Endothelial cell of umbilical vein (primary cell): ENCODE measurements around the gene CDK17. TPM values are rescaled to one million over a fixed set of nuclear protein-coding genes. Genes with fewer than 3 reads are reported as not detected.

Experiments used
- BruUV-seq: library from RNA; stranded (reverse); fragments of 400-500 nt; replicated peaks from 2 replicates; lab custom pipeline; 2021; lab: Mats Ljungman, UMichigan
- CTCF ChIA-PET: fragments of 300-600, 350-600 bp; sonication (Branson Sonifier 250); formaldehyde crosslinking; loops from one replicate; lab custom pipeline; 2021; ENCODE audit warnings: antibody characterized with exemption, inconsistent platforms; lab: Charles Lee
- POLR2A ChIA-PET: fragments of 300-600, 350-600 bp; sonication (Branson Sonifier 250); formaldehyde crosslinking; loops from one replicate; lab custom pipeline; 2021; ENCODE audit warnings: antibody characterized with exemption, inconsistent platforms; lab: Charles Lee
- DNase-seq: peaks from one replicate; pipeline ENCODE4 v3.0.0-alpha.2; 2011; ENCODE audit warnings: low read depth, low spot score
- FAIRE-seq: peaks from 2 replicates; lab custom pipeline; 2011; peaks lifted over from hg19 to GRCh38; lab: Jason Lieb, UNC
- H2AFZ ChIP-seq: 2 replicates; pipeline ENCODE4 v1.6.0; 2012; ENCODE audit warnings: low read depth, low read length, control low read depth, inconsistent platforms
- H3K27ac ChIP-seq: 2 replicates; pipeline ENCODE4 v1.5.1; 2011; ENCODE audit warnings: low read depth, mild to moderate bottlenecking, control low read depth, low read length, moderate library complexity; ENCODE audit not compliant: insufficient read depth
- H3K27me3 ChIP-seq, 2 experiments: 2 replicates each; pipeline versions ENCODE4 v1.6.0 to v1.6.1; 2011; ENCODE audit warnings: low read length in 2 of 2, mixed read lengths in 1 of 2; ENCODE audit not compliant: control insufficient read depth in 2 of 2, insufficient read depth in 2 of 2
- H3K36me3 ChIP-seq, 2 experiments: 2 replicates in 1 of 2; 3 replicates in 1 of 2; pipeline ENCODE4 v1.5.1; 2011; ENCODE audit warnings: low read length in 2 of 2, mild to moderate bottlenecking in 1 of 2, moderate library complexity in 1 of 2; ENCODE audit not compliant: control insufficient read depth in 2 of 2, insufficient read depth in 2 of 2; ENCODE audit errors: extremely low read depth in 1 of 2
- H3K4me1 ChIP-seq: 3 replicates; pipeline ENCODE4 v1.5.1; 2011; ENCODE audit warnings: mild to moderate bottlenecking, low read length; ENCODE audit not compliant: control insufficient read depth, insufficient read depth; ENCODE audit errors: extremely low read depth
- H3K4me2 ChIP-seq: 2 replicates; pipeline ENCODE4 v1.6.1; 2011; ENCODE audit warnings: low read length, control low read depth, mixed read lengths; ENCODE audit not compliant: insufficient read depth
- H3K4me3 ChIP-seq, 3 experiments: fragments of 200-600 bp in 1 of 3; sonication (generic), shearing (Covaris generic) in 1 of 3; replicated peaks in 1 of 3; 2 replicates each; pipeline ENCODE4 v1.5.1; 2011 to 2016; ENCODE audit warnings: control low read depth in 3 of 3, low read length in 3 of 3, mild to moderate bottlenecking in 2 of 3, inconsistent platforms in 1 of 3, low read depth in 1 of 3, moderate library complexity in 1 of 3; ENCODE audit not compliant: insufficient read depth in 1 of 3
- H3K79me2 ChIP-seq: 2 replicates; pipeline ENCODE4 v1.6.0; 2012; ENCODE audit warnings: low read length, inconsistent platforms; ENCODE audit not compliant: control insufficient read depth, insufficient read depth
- H3K9ac ChIP-seq: replicated peaks from 2 replicates; pipeline ENCODE3; 2011; ENCODE audit warnings: low read length, control low read depth; ENCODE audit not compliant: insufficient read depth; ENCODE audit errors: extremely low read depth
- H3K9me1 ChIP-seq: replicated peaks from 3 replicates; pipeline ENCODE4 v1.6.0; 2011; ENCODE audit warnings: mild to moderate bottlenecking, low read length; ENCODE audit not compliant: control insufficient read depth, insufficient read depth; ENCODE audit errors: extremely low read depth
- H3K9me3 ChIP-seq: replicated peaks from 2 replicates; pipeline ENCODE4 v1.5.1; 2012; ENCODE audit warnings: low read length, inconsistent platforms; ENCODE audit not compliant: control insufficient read depth, insufficient read depth
- H4K20me1 ChIP-seq: replicated peaks from 2 replicates; pipeline ENCODE3; 2011; ENCODE audit warnings: mild to moderate bottlenecking, low read length; ENCODE audit not compliant: control insufficient read depth, insufficient read depth; ENCODE audit errors: extremely low read depth
- FOS ChIP-seq: IDR thresholded peaks from 2 replicates; pipeline ENCODE4 v1.6.1; 2011; ENCODE audit warnings: mild to moderate bottlenecking, low read length, moderate library complexity, borderline replicate concordance; ENCODE audit not compliant: insufficient read depth
- GATA2 ChIP-seq: IDR thresholded peaks from 2 replicates; pipeline ENCODE4 v1.7.0; 2011; ENCODE audit warnings: low read depth, mild to moderate bottlenecking, moderate library complexity, mixed read lengths, low read length; ENCODE audit not compliant: insufficient read length, insufficient read depth
- JUN ChIP-seq: IDR thresholded peaks from 2 replicates; pipeline ENCODE4 v1.6.1; 2011; ENCODE audit warnings: borderline replicate concordance, low read depth; ENCODE audit not compliant: insufficient read length, insufficient read depth
- MYC ChIP-seq: IDR thresholded peaks from one replicate; pipeline ENCODE4 v1.6.1; 2011; ENCODE audit warnings: mild to moderate bottlenecking, low read depth, low read length
- POLR2A ChIP-seq: IDR thresholded peaks from 2 replicates; pipeline ENCODE4 v1.6.1; 2012; ENCODE audit warnings: low read depth, mild to moderate bottlenecking, control low read depth, low read length
- POLR2AphosphoS5 ChIP-seq: IDR thresholded peaks from 2 replicates; pipeline ENCODE4 v1.6.1; 2012; ENCODE audit warnings: low read depth, mild to moderate bottlenecking, control low read depth, low read length, moderate library complexity; ENCODE audit not compliant: insufficient read depth
- dilution Hi-C: fragments of 300-500 bp; cut with MboI; formaldehyde crosslinking; loops from one replicate; pipeline ENCODE4 v1.15.0; 2019; ENCODE audit warnings: low sequenced_read_pairs; ENCODE audit not compliant: extremely low pct_ligation_motif_present
- intact Hi-C: fragments of 100-400 bp; cut with micrococcal nuclease; formaldehyde crosslinking; loops from one replicate; pipeline ENCODE4 v1.10.0; 2022
- polyA plus RNA-seq, 4 experiments: library from polyadenylated mRNA; depleted of rRNA in 3 of 4; stranded (reverse) in 3 of 4; unstranded in 1 of 4; fragments of >200 nt; gene quantifications; 2 replicates each; pipeline versions ENCODE4 v1.2.1 to v1.2.3, GENCODE V29; 2011 to 2012; ENCODE audit warnings: missing spikeins in 1 of 4
- total RNA-seq: library from RNA; stranded (reverse); gene quantifications from 2 replicates; pipeline ENCODE4 v1.2.3, GENCODE V29; 2021
- TF ChIP-seq, protein P1 (sequence below), 2 donors: IDR thresholded peaks; 1 replicate in 1 of 2; 2 replicates in 1 of 2; pipeline ENCODE4 v1.5.1; 2011; ENCODE audit warnings: low read length in 2 of 2, mild to moderate bottlenecking in 2 of 2, moderate library complexity in 2 of 2, control low read depth in 1 of 2, inconsistent platforms in 1 of 2, low read depth in 1 of 2; ENCODE audit not compliant: insufficient read depth in 1 of 2; ENCODE audit errors: extremely low read depth in 1 of 2

CDK17 gene
- total and polyA plus RNA-seq, 2 donors (not counting 3 experiments of a cell fraction or from before 2014, with no cell fraction given), result 61.1 to 176 TPM

DNA sequence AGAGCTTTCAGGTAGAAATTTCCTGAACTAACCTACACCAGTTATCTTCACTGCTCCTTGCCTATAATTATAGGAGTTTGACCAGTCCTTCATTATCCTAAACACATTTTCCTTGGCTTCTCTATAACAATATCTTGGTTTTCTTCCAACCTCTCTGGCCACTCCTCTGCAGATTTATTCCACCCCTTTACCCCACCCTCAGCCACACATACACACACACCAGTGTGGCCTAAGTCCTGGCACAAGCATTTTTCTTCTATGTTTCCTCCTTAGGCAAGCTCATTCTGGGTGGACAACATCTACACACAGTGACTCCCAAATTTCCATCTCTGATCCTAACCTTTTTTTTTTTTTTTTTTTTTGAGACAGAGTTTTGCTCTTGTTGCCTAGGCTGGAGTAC is 25.1 kb downstream of the CDK17 start:
- Histone ChIP-seq H3K79me2 (peaks cover 99% of the 10 kb centered on the region), H3K4me2 (peak overlapping the region; percentile 28), H3K4me3 (no peak overlapping the region), H2AFZ (no peak overlapping the region), H4K20me1 (peaks cover 28% of the 10 kb centered on the region), H3K4me1 (peaks cover 86% of the 10 kb centered on the region), H3K9me1 (no peaks in the 10 kb centered on the region), H3K27me3 (no peaks in the 10 kb centered on the region), H3K36me3 (no peaks in the 10 kb centered on the region), H3K9ac (no peak overlapping the region), H3K9me3 (no peaks in the 10 kb centered on the region), H3K27ac (peak overlapping the region; percentile 69)
- no TSS peak for BruUV-seq
- dilution Hi-C loops, result no loop called here
- TF ChIP-seq GATA2 (no peak), POLR2AphosphoS5 (no peak), MYC (no peak), FOS (no peak), POLR2A (peak; percentile 28), JUN (no peak)
- TF ChIP-seq, protein P1, sequence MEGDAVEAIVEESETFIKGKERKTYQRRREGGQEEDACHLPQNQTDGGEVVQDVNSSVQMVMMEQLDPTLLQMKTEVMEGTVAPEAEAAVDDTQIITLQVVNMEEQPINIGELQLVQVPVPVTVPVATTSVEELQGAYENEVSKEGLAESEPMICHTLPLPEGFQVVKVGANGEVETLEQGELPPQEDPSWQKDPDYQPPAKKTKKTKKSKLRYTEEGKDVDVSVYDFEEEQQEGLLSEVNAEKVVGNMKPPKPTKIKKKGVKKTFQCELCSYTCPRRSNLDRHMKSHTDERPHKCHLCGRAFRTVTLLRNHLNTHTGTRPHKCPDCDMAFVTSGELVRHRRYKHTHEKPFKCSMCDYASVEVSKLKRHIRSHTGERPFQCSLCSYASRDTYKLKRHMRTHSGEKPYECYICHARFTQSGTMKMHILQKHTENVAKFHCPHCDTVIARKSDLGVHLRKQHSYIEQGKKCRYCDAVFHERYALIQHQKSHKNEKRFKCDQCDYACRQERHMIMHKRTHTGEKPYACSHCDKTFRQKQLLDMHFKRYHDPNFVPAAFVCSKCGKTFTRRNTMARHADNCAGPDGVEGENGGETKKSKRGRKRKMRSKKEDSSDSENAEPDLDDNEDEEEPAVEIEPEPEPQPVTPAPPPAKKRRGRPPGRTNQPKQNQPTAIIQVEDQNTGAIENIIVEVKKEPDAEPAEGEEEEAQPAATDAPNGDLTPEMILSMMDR (IDR thresholded peaks at IDR 0.05; ENCODE audit: extremely low read depth in 1 of 2, insufficient read depth in 1 of 2, low read depth in 1 of 2, low read length in 2 of 2), result no peak
- DNase-seq (no peak), FAIRE-seq (no peak)
- POLR2A ChIA-PET, result interaction anchor here (0.7 to 2.9 kb wide), 5 partner anchors 8 to 128 kb away, joined by 3 to 11 read pairs (median 6); no protein-coding TSS in a partner anchor
- CTCF ChIA-PET, result interaction anchor here (1.3 to 2.0 kb wide), 3 partner anchors 13 to 142 kb away, joined by 3 to 5 read pairs (median 4); no protein-coding TSS in a partner anchor
- intact Hi-C loops, result no loop called here
